H1 (cell line): ENCODE results near the gene OTOP1. TPM values are rescaled to one million over a fixed set of nuclear protein-coding genes. Genes with fewer than 3 reads are reported as not detected.
A peak's percentile ranks its signal among the peaks of the same experiment; 100 is the strongest.

Source experiments
- CTCF ChIA-PET: fragments of 300-600 bp; sonication (Branson Sonifier 250); formaldehyde crosslinking; loops from one replicate; lab custom pipeline; 2021; ENCODE audit not compliant: partially characterized antibody; lab: Charles Lee
- POLR2A ChIA-PET: fragments of 300-600 bp; sonication (Branson Sonifier 250); formaldehyde crosslinking; loops from one replicate; lab custom pipeline; 2021; ENCODE audit warnings: inconsistent platforms; ENCODE audit not compliant: partially characterized antibody; lab: Charles Lee
- DNase-seq, 2 experiments: peaks; one replicate each; pipeline versions ENCODE4 v3.0.0 to v3.0.0-alpha.2; 2010 to 2022; ENCODE audit warnings: low spot score in 2 of 2, low read depth in 1 of 2, mixed read lengths in 1 of 2
- FAIRE-seq: peaks from 2 replicates; lab custom pipeline; 2011; peaks lifted over from hg19 to GRCh38; lab: Jason Lieb, UNC
- H2AFZ ChIP-seq: 2 replicates; pipeline ENCODE4 v1.8.1; 2012; ENCODE audit warnings: low read length, inconsistent platforms
- H2AK5ac ChIP-seq: 2 replicates; pipeline ENCODE4 v1.6.1; 2013; ENCODE audit warnings: low read depth, low read length
- H2BK120ac ChIP-seq: replicated peaks from 2 replicates; pipeline ENCODE3; 2013; ENCODE audit warnings: low read depth, low read length, inconsistent platforms
- H2BK12ac ChIP-seq: 2 replicates; pipeline ENCODE4 v1.6.1; 2013; ENCODE audit warnings: low read depth, low read length
- H2BK15ac ChIP-seq: 2 replicates; pipeline ENCODE4 v1.6.1; 2013; ENCODE audit warnings: low read length
- H2BK20ac ChIP-seq: 2 replicates; pipeline ENCODE4 v1.6.1; 2013; ENCODE audit warnings: low read length
- H2BK5ac ChIP-seq: 2 replicates; pipeline ENCODE4 v1.6.1; 2013; ENCODE audit warnings: low read depth, low read length
- H3K14ac ChIP-seq: 2 replicates; pipeline ENCODE4 v1.6.1; 2013; ENCODE audit warnings: inconsistent platforms; ENCODE audit not compliant: insufficient read length
- H3K18ac ChIP-seq: 2 replicates; pipeline ENCODE4 v1.6.1; 2013; ENCODE audit warnings: low read length; ENCODE audit errors: extremely low read depth
- H3K23ac ChIP-seq: 2 replicates; pipeline ENCODE4 v1.6.1; 2013; ENCODE audit warnings: inconsistent platforms; ENCODE audit not compliant: insufficient read length
- H3K23me2 ChIP-seq: 2 replicates; pipeline ENCODE4 v1.6.1; 2013; ENCODE audit warnings: low read depth, low read length
- H3K27ac ChIP-seq: 2 replicates; pipeline ENCODE4 v1.6.1; 2011; ENCODE audit warnings: low read depth, low read length, inconsistent platforms
- H3K27me3 ChIP-seq, 4 experiments: replicated peaks in 1 of 4; 1 replicate in 1 of 4; 2 replicates in 3 of 4; pipeline versions ENCODE4 v1.6.1 to v1.8.1; 2011 to 2013; ENCODE audit warnings: low read length in 3 of 4, mild to moderate bottlenecking in 3 of 4, inconsistent platforms in 2 of 4, mixed read lengths in 2 of 4, moderate library complexity in 1 of 4; ENCODE audit not compliant: control insufficient read depth in 3 of 4, insufficient read depth in 3 of 4; ENCODE audit errors: extremely low read depth in 1 of 4
- H3K36me3 ChIP-seq, 4 experiments: 2 replicates each; pipeline versions ENCODE4 v1.6.1 to v1.8.1; 2011 to 2013; ENCODE audit warnings: mild to moderate bottlenecking in 4 of 4, low read length in 3 of 4, moderate library complexity in 2 of 4, control low read depth in 1 of 4, inconsistent platforms in 1 of 4; ENCODE audit not compliant: insufficient read depth in 4 of 4, control insufficient read depth in 2 of 4
- H3K4ac ChIP-seq: replicated peaks from 2 replicates; pipeline ENCODE3; 2013; ENCODE audit warnings: low read length, low read depth, mixed read lengths, inconsistent platforms; ENCODE audit not compliant: insufficient read length
- H3K4me1 ChIP-seq, 4 experiments: replicated peaks in 1 of 4; 1 replicate in 1 of 4; 2 replicates in 3 of 4; pipeline versions ENCODE4 v1.6.1 to v1.8.1; 2011 to 2013; ENCODE audit warnings: low read length in 3 of 4, inconsistent platforms in 2 of 4, mixed read lengths in 1 of 4; ENCODE audit not compliant: insufficient read depth in 4 of 4, control insufficient read depth in 3 of 4
- H3K4me2 ChIP-seq, 2 experiments: 2 replicates each; pipeline versions ENCODE4 v1.6.1 to v1.8.1; 2011 to 2013; ENCODE audit warnings: low read depth in 2 of 2, low read length in 2 of 2, control low read depth in 1 of 2, inconsistent platforms in 1 of 2, mild to moderate bottlenecking in 1 of 2; ENCODE audit not compliant: insufficient read depth in 1 of 2
- H3K4me3 ChIP-seq, 4 experiments: fragments of 200-600, 300-600 bp in 1 of 4; sonication (generic), shearing (Covaris generic), sonication (Bioruptor Twin) in 1 of 4; 2 replicates each; pipeline versions ENCODE4 v1.5.1 to v1.8.1; 2011 to 2016; ENCODE audit warnings: low read length in 4 of 4, low read depth in 3 of 4, control low read depth in 2 of 4, inconsistent platforms in 2 of 4, mild to moderate bottlenecking in 2 of 4, mixed read lengths in 1 of 4, moderate library complexity in 1 of 4; ENCODE audit not compliant: insufficient read depth in 2 of 4; ENCODE audit errors: extremely low read depth in 1 of 4
- H3K56ac ChIP-seq: replicated peaks from 2 replicates; pipeline ENCODE3; 2013; ENCODE audit warnings: low read depth, mild to moderate bottlenecking, mixed read lengths, low read length, inconsistent platforms; ENCODE audit not compliant: insufficient read length
- H3K79me1 ChIP-seq: 2 replicates; pipeline ENCODE4 v1.6.1; 2013; ENCODE audit warnings: low read depth, low read length, control low read depth
- H3K79me2 ChIP-seq, 2 experiments: 2 replicates each; pipeline versions ENCODE4 v1.6.1 to v1.8.1; 2012 to 2013; ENCODE audit warnings: low read length in 2 of 2, mild to moderate bottlenecking in 2 of 2, inconsistent platforms in 1 of 2; ENCODE audit not compliant: insufficient read depth in 2 of 2, control insufficient read depth in 1 of 2
- H3K9ac ChIP-seq, 4 experiments: replicated peaks in 1 of 4; 1 replicate in 1 of 4; 2 replicates in 3 of 4; pipeline versions ENCODE4 v1.6.1 to v1.8.1; 2011 to 2013; ENCODE audit warnings: low read depth in 3 of 4, low read length in 3 of 4, control low read depth in 2 of 4, mild to moderate bottlenecking in 2 of 4, moderate library complexity in 2 of 4, inconsistent platforms in 1 of 4; ENCODE audit errors: extremely low read depth in 1 of 4
- H3K9me3 ChIP-seq, 2 experiments: 2 replicates each; pipeline versions ENCODE4 v1.6.1 to v1.8.1; 2012 to 2013; ENCODE audit warnings: mild to moderate bottlenecking in 2 of 2, moderate library complexity in 2 of 2, control low read depth in 1 of 2, inconsistent platforms in 1 of 2, low read depth in 1 of 2, low read length in 1 of 2, mixed read lengths in 1 of 2; ENCODE audit not compliant: insufficient read depth in 2 of 2
- H4K20me1 ChIP-seq, 2 experiments: replicated peaks in 1 of 2; 2 replicates each; pipeline versions ENCODE3 to v1.8.1; 2011 to 2013; ENCODE audit warnings: inconsistent platforms in 2 of 2, low read length in 2 of 2, mild to moderate bottlenecking in 1 of 2; ENCODE audit not compliant: insufficient read depth in 2 of 2, control insufficient read depth in 1 of 2
- H4K5ac ChIP-seq: 2 replicates; pipeline ENCODE4 v1.6.1; 2013; ENCODE audit warnings: low read length, low read depth, mixed read lengths, inconsistent platforms; ENCODE audit not compliant: insufficient read length
- H4K8ac ChIP-seq: 2 replicates; pipeline ENCODE4 v1.8.0; 2013; ENCODE audit warnings: mild to moderate bottlenecking, moderate library complexity, low read length, inconsistent platforms; ENCODE audit not compliant: insufficient read depth; ENCODE audit errors: extremely low read depth
- H4K91ac ChIP-seq: replicated peaks from 2 replicates; pipeline ENCODE3; 2013; ENCODE audit warnings: low read length, mixed read lengths, inconsistent platforms; ENCODE audit not compliant: insufficient read length
- SUZ12 ChIP-seq: fragments of 200-600 bp; sonication (generic); IDR thresholded peaks from 2 replicates; pipeline ENCODE4 v1.6.1; 2012; ENCODE audit warnings: mild to moderate bottlenecking, inconsistent platforms, low read length, moderate library complexity, mixed read lengths
- WGBS, 2 experiments: shearing (Covaris generic) in 1 of 2; methylation state at CpG; one replicate each; pipeline versions ENCODE4 v1.1.6 to v1.1.7; 2013 to 2015; ENCODE audit warnings: low lambda C conversion rate in 2 of 2, mixed read lengths in 2 of 2, inconsistent platforms in 1 of 2, low coverage in 1 of 2, missing lambda C conversion rate in 1 of 2; ENCODE audit not compliant: insufficient replicate concordance in 2 of 2, insufficient coverage in 1 of 2, insufficient read length in 1 of 2; ENCODE audit errors: extremely low coverage in 1 of 2, missing lambda C conversion rate in 1 of 2; 5-methylcytosine and 5-hydroxymethylcytosine counted together
- polyA plus RNA-seq, 7 experiments: library from polyadenylated mRNA; depleted of rRNA in 3 of 7; stranded (reverse) in 5 of 7; unstranded in 2 of 7; fragments of >200 nt in 5 of 7; fragments of 200-250 nt in 2 of 7; gene quantifications; 1 replicate in 5 of 7; 2 replicates in 1 of 7; 4 replicates in 1 of 7; pipeline versions ENCODE4 v1.2.1 to v1.2.3, GENCODE V29; 2011 to 2013; ENCODE audit warnings: missing spikeins in 2 of 7, mixed read lengths in 2 of 7
- total RNA-seq: library from RNA; stranded (reverse); fragmentation: NEBNext Ultra II Directional; extraction: Animal tissue kit (Norgen Biotek cat#: 25700); gene quantifications from 2 replicates; pipeline ENCODE4 v1.2.1, GENCODE V29; 2021

OTOP1 gene
- total and polyA plus RNA-seq, 2 of the 8 experiments (the other 6 are each of a cell fraction or from before 2014, with no cell fraction given) = not detected

GRCh38 chr4:4216648-4217047, 10.1 kb downstream of the OTOP1 start:
- Histone ChIP-seq H3K4me3 (no peak overlapping the region), H3K56ac (no peak overlapping the region), H4K91ac (no peak overlapping the region), H3K23ac (no peak overlapping the region), H2BK5ac (no peak overlapping the region), H2AK5ac (no peak overlapping the region), H4K5ac (no peak overlapping the region), H3K79me2 (no peaks in the 10 kb centered on the region), H3K23me2 (no peaks in the 10 kb centered on the region), H3K9ac (no peak overlapping the region), H4K20me1 (no peaks in the 10 kb centered on the region), H4K8ac (no peak overlapping the region), H3K18ac (no peak overlapping the region), H3K27me3 (no peaks in the 10 kb centered on the region; a peak in 1 of 7 replicates), H3K9me3 (no peaks in the 10 kb centered on the region), H3K14ac (no peak overlapping the region), H3K4ac (no peak overlapping the region), H3K36me3 (no peaks in the 10 kb centered on the region), H3K79me1 (no peaks in the 10 kb centered on the region), H2BK12ac (no peak overlapping the region), H2BK15ac (no peak overlapping the region), H3K4me2 (no peak overlapping the region), H2BK20ac (no peak overlapping the region), H2AFZ (0 out of 2 replicates have a peak overlapping the region, but pooled peaks have one; percentile 40), H2BK120ac (no peak overlapping the region), H3K4me1 (peaks cover 0 to 8% (median 0%) of the 10 kb centered on the region in 4 experiments; a peak in 2 of 7 replicates), H3K27ac (no peak overlapping the region)
- WGBS, 2 experiments = 75% methylated on average over 7 of the region's 7 CpGs; no CpG with 5 or more reads in 1 of the 2 experiments
- DNase-seq = no peak
- POLR2A ChIA-PET = no interaction called here
- CTCF ChIA-PET = no interaction called here
- no peak for FAIRE-seq
- no peak for TF ChIP-seq SUZ12
